ENCODE measurements around the gene ZNF652. TPM values are rescaled to one million over a fixed set of nuclear protein-coding genes. Genes with fewer than 3 reads are reported as not detected.

The ZNF652 gene
- total and polyA plus RNA-seq, 2 donors: 12.8 to 47.5 TPM

- WGBS: 4% methylated on average over 8 of the region's 8 CpGs
- Histone ChIP-seq H3K4me1 (ENCODE audit: insufficient read depth) (no peaks in the 10 kb centered on the region), H3K27ac (ENCODE audit: low read depth) (no peak overlapping the region), H3K36me3 (ENCODE audit: insufficient read depth) (no peaks in the 10 kb centered on the region), H3K4me3 (ENCODE audit: low read depth, low read length) (peak overlapping the region; percentile 97)
- DNase-seq (ENCODE audit: extremely low spot score): no peak
Observed at GRCh38 chr17:49360796-49361128, 1.3 kb downstream of the ZNF652 start.

DNA sequence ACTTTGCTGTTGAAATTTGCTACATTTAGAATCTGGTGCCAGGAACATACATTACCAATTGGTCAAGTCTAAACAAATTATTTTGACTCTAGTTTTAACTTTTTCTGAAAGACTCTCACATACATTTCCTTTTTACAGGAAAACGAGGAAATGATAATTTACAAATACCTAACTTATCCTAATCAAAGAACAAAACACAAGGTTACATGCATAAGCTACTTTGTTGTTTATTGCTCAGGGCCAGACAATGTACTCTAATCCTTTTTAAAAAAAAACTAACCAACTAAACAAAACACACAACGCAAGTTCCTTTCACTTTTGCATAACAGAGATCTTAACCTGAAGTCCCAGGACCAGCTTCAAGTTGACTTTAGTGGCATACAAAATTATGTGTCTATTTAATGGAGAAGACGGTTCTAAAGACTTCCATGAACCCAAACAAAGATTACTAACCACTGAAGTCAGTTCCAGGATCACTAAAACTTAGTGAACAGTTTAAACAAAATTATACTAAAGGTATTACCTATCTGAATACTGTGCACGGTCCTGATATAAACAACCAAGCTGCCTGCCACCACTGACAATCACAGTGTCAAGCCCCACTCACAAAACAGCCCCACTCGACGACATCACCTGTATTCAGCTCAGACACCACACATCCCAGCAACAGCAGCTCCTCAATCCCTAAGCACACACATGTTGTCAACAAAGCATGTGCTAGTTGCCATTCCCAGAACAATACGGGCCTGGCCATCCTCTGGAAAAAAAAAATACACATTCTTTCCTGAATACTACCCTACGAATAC, 1.9 kb downstream of the ZNF652 start:
- Histone ChIP-seq H3K27ac (ENCODE audit: low read depth) (no peak overlapping the region), H3K4me3 (ENCODE audit: low read depth, low read length) (peak overlapping the region; percentile 97), H3K4me1 (ENCODE audit: insufficient read depth) (no peaks in the 10 kb centered on the region), H3K36me3 (ENCODE audit: insufficient read depth) (no peaks in the 10 kb centered on the region)
- no peak for DNase-seq (ENCODE audit: extremely low spot score)
- 15% methylated on average over 8 of the region's 8 CpGs for WGBS

DNA sequence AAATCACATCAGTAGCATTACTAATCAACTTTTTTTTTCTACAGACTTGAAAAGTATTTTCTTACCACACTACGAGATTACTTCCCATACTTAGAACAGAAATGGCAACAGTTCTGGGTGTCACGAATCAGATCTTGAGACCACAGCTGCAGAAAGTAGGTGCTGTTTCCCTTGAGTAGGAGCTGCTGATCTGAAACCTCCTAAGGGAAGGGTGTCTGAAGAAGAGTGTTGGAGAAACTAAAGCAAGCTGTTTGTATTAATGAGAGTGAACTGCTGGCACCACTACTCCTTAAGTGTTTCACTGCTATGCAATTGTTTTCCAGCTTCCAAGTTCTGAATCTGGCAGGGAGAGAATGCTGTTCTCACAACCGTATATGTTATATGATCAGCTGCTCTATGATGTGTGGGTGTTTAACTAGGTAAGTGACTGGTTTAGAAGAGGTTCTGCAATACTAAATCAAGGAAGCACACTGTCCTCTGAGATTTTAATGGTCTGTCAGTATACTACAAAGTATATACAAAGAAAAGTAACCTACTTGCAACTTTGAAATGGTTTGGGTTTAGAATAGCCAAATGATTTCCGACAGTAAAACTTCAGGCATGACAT, 3.3 kb downstream of the ZNF652 start:
- Histone ChIP-seq H3K27ac (ENCODE audit: low read depth) (no peak overlapping the region), H3K36me3 (ENCODE audit: insufficient read depth) (no peaks in the 10 kb centered on the region), H3K4me3 (ENCODE audit: low read depth, low read length) (no peak overlapping the region), H3K4me1 (ENCODE audit: insufficient read depth) (no peaks in the 10 kb centered on the region)
- 39% methylated on average over 4 of the region's 4 CpGs for WGBS
- no peak for DNase-seq (ENCODE audit: extremely low spot score)

DNA sequence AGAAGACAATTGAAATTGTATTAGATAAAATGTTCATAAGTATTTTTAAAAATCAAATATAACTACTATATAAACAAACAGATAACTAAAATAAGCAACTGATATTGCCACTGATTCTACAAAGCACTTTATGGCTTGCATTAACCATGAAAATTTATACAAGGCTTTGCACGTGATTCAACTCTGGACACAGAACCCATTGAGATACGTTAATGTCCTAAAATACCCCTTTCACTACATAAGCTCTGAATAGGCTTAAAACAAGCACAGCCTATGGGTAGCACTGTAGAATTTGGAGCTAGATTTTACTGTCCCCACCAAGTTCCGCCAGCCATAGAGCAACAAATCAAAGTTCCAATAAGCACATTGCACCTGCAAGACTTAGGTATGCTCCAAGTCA, 4.5 kb downstream of the ZNF652 start:
- no peak for DNase-seq (ENCODE audit: extremely low spot score)
- whole genome bisulfite sequencing: 48% methylated on average over 3 of the region's 3 CpGs
- peaks cover 1% of the 10 kb centered on the region for H3K4me1 ChIP-seq (ENCODE audit: insufficient read depth)
- H3K36me3 ChIP-seq (ENCODE audit: insufficient read depth): no peaks in the 10 kb centered on the region
- no peak overlapping the region for H3K27ac ChIP-seq (ENCODE audit: low read depth)
- H3K4me3 ChIP-seq (ENCODE audit: low read depth, low read length): no peak overlapping the region

DNA sequence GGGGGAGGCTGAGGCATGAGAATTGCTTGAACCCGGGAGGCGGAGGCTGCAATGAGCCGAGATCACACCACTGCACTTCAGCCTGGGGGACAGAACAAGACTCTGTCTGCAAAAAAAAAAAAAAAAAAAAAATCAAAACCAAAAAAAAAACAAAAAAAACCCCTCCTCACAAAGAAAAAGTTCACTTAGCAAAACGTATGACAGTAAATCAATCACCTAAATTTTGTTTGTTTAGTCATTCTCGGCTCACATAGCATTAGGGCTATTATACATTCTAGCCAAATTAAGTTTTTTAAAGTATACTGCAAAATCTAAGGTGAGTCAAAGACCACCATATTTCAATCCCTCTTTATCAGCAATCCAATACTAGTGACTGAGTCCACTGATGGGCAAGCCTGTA, 5.7 kb downstream of the ZNF652 start:
- Histone ChIP-seq H3K27ac (ENCODE audit: low read depth) (no peak overlapping the region), H3K4me1 (ENCODE audit: insufficient read depth) (peaks cover 1% of the 10 kb centered on the region), H3K4me3 (ENCODE audit: low read depth, low read length) (no peak overlapping the region), H3K36me3 (ENCODE audit: insufficient read depth) (no peaks in the 10 kb centered on the region)
- no peak for DNase-seq (ENCODE audit: extremely low spot score)
- WGBS: 93% methylated on average over 5 of the region's 5 CpGs

GRCh38 chr17:49353607-49354006, 8.4 kb downstream of the ZNF652 start:
- H3K27ac ChIP-seq (ENCODE audit: low read depth): no peak overlapping the region
- H3K4me3 ChIP-seq (ENCODE audit: low read depth, low read length): no peak overlapping the region
- no peaks in the 10 kb centered on the region for H3K36me3 ChIP-seq (ENCODE audit: insufficient read depth)
- 31% methylated on average over 1 of the region's 1 CpG for WGBS
- peaks cover 1% of the 10 kb centered on the region for H3K4me1 ChIP-seq (ENCODE audit: insufficient read depth)
- DNase-seq (ENCODE audit: extremely low spot score): no peak

DNA sequence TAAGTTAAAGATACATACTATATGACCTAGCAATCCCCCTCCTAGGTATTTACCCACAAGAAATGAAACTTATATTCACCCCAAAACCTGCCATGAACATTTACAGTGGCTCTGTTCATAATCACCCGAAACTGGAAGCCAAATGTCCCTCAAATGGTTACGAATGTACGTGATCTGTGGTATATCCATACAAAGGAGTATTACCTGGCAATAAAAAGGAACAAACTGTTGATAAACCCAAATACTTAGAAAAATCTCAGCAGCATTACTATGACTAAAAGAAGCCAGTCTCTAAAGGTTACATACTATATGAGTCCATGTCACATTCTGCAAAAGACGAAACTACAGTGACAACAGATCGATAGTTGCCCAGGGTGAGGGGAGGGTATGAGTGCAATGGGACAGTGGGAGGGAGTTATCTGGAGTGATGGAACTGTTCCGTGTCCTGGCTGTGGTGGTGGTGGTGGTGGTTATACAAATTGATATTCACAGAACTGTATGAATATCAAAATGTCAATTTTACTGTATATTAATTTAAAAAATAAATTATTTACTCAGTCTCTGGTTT, 9.4 kb downstream of the ZNF652 start:
- Histone ChIP-seq H3K27ac (ENCODE audit: low read depth) (no peak overlapping the region), H3K4me3 (ENCODE audit: low read depth, low read length) (no peak overlapping the region), H3K4me1 (ENCODE audit: insufficient read depth) (peaks cover 1% of the 10 kb centered on the region), H3K36me3 (ENCODE audit: insufficient read depth) (no peaks in the 10 kb centered on the region)
- 99% methylated on average over 6 of the region's 6 CpGs for WGBS
- DNase-seq (ENCODE audit: extremely low spot score): no peak

- DNase-seq (ENCODE audit: extremely low spot score): no peak
- no peaks in the 10 kb centered on the region for H3K36me3 ChIP-seq (ENCODE audit: insufficient read depth)
- no peak overlapping the region for H3K27ac ChIP-seq (ENCODE audit: low read depth)
- H3K4me3 ChIP-seq (ENCODE audit: low read depth, low read length): no peak overlapping the region
- WGBS: 97% methylated on average over 3 of the region's 3 CpGs
- peaks cover 1% of the 10 kb centered on the region for H3K4me1 ChIP-seq (ENCODE audit: insufficient read depth)
Observed at GRCh38 chr17:49351572-49352140, 10.4 kb downstream of the ZNF652 start.

GRCh38 chr17:49349541-49349940, 12.5 kb downstream of the ZNF652 start:
- DNase-seq (ENCODE audit: extremely low spot score): no peak
- Histone ChIP-seq H3K36me3 (ENCODE audit: insufficient read depth) (no peaks in the 10 kb centered on the region), H3K27ac (ENCODE audit: low read depth) (no peak overlapping the region), H3K4me3 (ENCODE audit: low read depth, low read length) (no peak overlapping the region), H3K4me1 (ENCODE audit: insufficient read depth) (peaks cover 1% of the 10 kb centered on the region)

DNA sequence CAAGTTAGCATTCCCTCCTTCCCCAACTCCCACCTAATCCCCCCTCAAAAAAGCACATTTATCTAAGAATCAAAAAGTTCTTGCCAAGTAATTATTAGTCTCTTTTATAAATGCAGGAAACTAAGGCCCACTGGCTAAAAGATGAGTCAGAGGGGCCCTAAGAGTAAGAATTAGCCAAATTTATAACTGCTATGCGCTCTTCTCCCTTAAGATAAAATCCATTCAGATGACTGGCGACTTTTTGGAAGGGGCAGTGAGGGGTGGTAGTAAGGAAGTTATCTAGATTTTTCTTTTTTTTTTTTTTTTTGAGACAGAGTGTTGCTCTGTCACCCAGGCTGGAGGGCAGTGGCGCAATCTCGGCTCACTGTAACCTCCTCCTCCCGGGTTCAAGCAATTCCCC, 17.1 kb downstream of the ZNF652 start:
- no peaks in the 10 kb centered on the region for H3K36me3 ChIP-seq (ENCODE audit: insufficient read depth)
- 78% methylated on average over 5 of the region's 5 CpGs for WGBS
- no peaks in the 10 kb centered on the region for H3K4me1 ChIP-seq (ENCODE audit: insufficient read depth)
- H3K4me3 ChIP-seq (ENCODE audit: low read depth, low read length): no peak overlapping the region
- DNase-seq (ENCODE audit: extremely low spot score): no peak
- no peak overlapping the region for H3K27ac ChIP-seq (ENCODE audit: low read depth)

DNA sequence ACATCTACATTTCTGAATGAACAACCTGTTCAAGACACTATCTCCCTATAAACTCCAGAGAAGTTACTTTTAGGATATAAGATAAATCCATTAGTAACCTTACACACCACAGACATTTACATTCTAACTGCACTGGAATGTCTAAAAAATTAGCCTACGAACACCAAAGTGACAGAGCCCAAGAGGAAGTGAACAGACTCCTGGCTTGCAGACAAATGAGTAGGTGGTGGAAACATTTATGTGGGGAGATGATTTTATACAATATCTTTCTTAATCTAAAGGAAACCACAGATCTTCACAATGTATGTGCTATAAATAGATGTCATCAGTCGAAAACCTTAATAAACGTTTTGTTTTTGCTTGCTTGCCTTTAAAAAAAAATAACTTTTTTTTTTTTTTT, 18.8 kb downstream of the ZNF652 start:
- H3K4me3 ChIP-seq (ENCODE audit: low read depth, low read length): no peak overlapping the region
- no peaks in the 10 kb centered on the region for H3K36me3 ChIP-seq (ENCODE audit: insufficient read depth)
- 37% methylated on average over 3 of the region's 3 CpGs for WGBS

DNA sequence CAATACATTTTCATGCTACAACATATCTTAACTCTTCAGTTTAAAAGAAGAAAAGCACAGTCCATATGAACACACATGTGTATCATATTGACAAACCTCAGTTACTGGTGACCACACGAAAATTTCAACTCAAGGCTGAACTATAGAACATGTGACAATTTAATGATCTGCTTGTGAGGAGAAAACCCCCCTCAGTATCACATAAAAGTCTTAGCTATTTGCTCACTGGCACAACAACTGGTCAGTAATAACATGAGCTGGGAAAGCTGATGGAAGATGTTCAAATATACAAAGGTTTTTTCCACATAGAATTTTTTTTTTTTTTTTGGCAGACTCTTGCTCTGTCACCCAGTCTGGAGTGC, 19.5 kb downstream of the ZNF652 start:
- Histone ChIP-seq H3K27ac (ENCODE audit: low read depth) (no peak overlapping the region), H3K4me1 (ENCODE audit: insufficient read depth) (no peaks in the 10 kb centered on the region), H3K4me3 (ENCODE audit: low read depth, low read length) (no peak overlapping the region), H3K36me3 (ENCODE audit: insufficient read depth) (no peaks in the 10 kb centered on the region)
- 22% methylated on average over 1 of the region's 1 CpG for WGBS
- DNase-seq (ENCODE audit: extremely low spot score): no peak

More for the DNA sequence above, 18.8 kb downstream of the ZNF652 start:
- no peaks in the 10 kb centered on the region for H3K4me1 ChIP-seq (ENCODE audit: insufficient read depth)
- H3K27ac ChIP-seq (ENCODE audit: low read depth): no peak overlapping the region
- DNase-seq (ENCODE audit: extremely low spot score): no peak

DNA sequence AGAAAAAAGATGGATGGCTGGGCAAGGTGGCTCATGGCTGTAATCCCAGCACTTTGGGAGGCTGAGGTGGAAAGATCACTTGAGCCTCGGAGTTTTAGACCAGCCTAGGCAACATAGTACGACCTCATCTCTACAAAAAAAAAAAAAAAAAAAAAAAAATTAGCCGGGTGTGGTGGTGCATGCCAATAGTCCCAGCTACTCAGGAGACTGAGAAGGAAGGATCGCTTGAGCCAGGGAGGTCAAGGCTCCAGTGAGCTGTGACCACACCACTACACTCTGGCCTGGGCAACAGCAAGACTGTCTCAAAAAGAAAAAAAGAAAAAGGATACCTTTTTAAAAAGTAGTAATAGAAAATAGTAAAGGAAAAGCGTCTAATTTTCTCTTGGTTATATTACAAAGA, 20.7 kb downstream of the ZNF652 start:
- Histone ChIP-seq H3K27ac (ENCODE audit: low read depth) (no peak overlapping the region), H3K4me1 (ENCODE audit: insufficient read depth) (no peaks in the 10 kb centered on the region), H3K4me3 (ENCODE audit: low read depth, low read length) (no peak overlapping the region), H3K36me3 (ENCODE audit: insufficient read depth) (no peaks in the 10 kb centered on the region)
- WGBS: 59% methylated on average over 5 of the region's 5 CpGs
- DNase-seq (ENCODE audit: extremely low spot score): no peak

GRCh38 chr17:49339354-49339753, 22.7 kb downstream of the ZNF652 start:
- 53% methylated on average over 6 of the region's 6 CpGs for WGBS
- H3K27ac ChIP-seq (ENCODE audit: low read depth): no peak overlapping the region
- no peak for DNase-seq (ENCODE audit: extremely low spot score)
- no peaks in the 10 kb centered on the region for H3K36me3 ChIP-seq (ENCODE audit: insufficient read depth)
- peaks cover 1% of the 10 kb centered on the region for H3K4me1 ChIP-seq (ENCODE audit: insufficient read depth)
- H3K4me3 ChIP-seq (ENCODE audit: low read depth, low read length): no peak overlapping the region

Measured in urinary bladder (tissue), 4 donors.